ENCODE measurements around the gene EXO1.

The EXO1 gene

DNA sequence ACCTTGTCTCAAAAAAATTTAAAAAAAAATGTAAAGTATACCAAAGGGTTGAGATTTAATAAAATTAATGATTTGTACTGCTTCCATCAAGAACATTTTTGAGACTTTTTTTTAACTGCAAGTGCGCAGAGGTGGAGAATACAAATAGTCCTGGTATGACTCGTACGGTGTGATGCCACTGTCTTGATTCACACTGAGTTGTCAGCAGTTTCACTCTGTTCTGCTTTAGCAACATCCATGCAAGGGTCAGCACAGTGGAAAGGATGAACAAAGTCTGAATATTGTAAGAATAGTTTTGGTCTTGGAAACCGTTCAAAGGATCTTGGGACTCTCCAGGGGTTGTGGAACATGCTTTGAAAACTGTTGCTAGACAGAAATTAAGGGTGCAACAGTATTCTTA is 40.2 kb downstream of the EXO1 start:
- no peak for DNase-seq (ENCODE audit: low spot score)

DNA sequence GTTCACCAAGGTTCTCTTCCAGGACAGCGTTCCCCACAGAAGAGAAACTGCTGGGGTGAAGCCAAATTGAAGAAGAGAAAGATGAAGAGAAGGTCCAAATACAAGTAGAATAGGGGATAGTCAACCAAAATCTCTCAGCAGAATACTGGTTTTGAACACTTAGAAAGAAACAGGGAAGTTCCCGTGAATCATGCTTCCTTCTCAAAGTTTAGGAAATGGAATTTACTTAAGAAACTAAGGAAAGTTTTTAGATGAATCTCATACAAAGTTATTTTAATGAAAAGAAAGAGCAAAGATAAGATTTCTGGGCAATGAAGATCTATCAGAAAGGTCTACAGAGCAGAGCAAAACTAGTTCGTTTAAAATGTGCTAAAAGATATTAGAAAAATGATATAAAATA is 43.3 kb downstream of the EXO1 start:
- no peak for DNase-seq (ENCODE audit: low spot score)

DNA sequence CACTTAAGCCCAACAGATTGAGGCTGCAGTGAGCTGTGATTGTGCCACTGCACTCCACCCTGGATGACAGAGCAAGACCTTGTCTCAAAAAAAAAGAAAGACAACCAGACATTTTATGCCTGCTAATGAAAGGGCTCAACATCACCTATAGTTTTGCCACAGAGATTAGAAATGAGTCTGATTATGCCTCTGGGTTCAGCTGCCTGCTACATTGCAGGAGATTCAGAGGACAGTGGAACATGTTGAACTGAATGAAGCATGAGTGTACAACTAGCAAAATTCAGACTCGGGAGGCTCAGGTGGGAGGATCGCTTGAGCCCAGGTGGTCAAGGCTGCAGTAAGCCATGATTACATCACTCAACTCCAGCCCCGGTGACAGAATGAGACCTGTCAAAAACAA is 46.0 kb downstream of the EXO1 start:
- DNase-seq (ENCODE audit: low spot score), result no peak

DNA sequence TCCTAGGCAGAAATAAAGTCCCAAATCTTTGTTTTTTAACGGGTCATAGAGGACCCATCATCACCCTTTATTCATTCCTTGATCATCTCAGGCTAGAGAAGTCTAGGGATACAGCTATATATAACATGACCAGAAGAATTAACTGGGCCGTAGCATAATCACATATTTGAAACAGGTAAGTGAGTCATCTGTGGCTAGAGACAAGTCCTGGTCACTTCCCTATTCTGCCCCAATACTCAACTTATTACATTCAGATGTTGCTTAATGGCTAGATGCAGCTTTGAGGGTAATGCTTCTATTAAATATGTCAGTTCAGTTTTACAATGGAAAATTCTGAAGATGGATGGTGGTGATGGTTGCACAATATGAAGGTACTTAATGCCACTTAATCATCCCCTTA is 47.0 kb downstream of the EXO1 start:
- no peak for DNase-seq (ENCODE audit: low spot score)

DNA sequence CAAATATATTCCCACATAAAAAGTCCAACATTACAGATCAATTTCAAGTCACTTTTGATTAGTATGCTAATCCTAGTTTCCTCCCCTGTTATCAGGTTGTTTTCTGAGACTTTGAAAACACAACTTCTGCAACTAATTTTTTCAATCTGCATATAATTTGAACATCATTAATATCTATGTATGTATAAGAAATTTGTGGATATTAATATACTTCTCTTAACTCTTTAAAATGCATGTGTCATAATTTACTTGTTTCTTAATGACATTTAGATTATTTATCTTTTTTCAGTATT is 48.6 kb downstream of the EXO1 start:
- DNase-seq (ENCODE audit: low spot score), result no peak

DNA sequence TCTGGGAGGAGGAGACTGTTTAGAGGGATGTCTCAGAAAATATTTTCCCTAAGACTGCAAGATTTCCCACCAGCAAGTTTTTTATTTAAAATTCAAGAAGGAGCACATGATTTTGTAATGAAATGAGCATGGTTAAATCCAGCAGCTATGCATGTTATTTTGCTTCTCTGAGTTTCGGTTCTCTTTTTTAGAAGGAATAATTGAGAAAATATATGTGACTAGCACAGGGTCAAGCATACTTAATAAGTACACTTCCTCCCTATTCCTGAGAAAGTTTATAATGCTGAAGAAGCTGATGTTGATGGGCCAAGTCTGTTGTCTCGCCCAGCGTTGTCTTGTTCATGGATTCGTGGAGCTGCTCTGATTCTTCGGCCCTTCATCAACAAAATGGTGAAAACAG is 51.2 kb downstream of the EXO1 start:
- no peak for DNase-seq (ENCODE audit: low spot score)

DNA sequence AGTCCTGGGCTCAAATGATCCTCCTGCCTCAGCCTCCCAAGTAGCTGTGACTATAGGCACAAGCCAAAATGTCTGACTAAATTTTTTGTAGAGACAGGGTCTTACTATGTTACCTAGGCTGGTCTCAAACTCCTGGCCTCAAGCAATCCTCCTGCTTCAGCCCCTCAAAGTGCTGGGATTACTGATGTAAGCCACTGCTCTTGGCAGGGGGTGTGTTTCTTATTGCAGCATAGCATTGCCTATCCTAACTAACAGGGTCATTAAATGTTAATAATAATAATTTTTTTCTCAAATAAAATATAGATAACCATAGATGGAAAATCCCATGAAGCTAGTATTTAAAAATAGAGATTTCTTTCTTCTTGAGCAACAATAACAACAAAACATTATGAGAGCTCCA is 52.4 kb downstream of the EXO1 start:
- no peak for DNase-seq (ENCODE audit: low spot score)

DNA sequence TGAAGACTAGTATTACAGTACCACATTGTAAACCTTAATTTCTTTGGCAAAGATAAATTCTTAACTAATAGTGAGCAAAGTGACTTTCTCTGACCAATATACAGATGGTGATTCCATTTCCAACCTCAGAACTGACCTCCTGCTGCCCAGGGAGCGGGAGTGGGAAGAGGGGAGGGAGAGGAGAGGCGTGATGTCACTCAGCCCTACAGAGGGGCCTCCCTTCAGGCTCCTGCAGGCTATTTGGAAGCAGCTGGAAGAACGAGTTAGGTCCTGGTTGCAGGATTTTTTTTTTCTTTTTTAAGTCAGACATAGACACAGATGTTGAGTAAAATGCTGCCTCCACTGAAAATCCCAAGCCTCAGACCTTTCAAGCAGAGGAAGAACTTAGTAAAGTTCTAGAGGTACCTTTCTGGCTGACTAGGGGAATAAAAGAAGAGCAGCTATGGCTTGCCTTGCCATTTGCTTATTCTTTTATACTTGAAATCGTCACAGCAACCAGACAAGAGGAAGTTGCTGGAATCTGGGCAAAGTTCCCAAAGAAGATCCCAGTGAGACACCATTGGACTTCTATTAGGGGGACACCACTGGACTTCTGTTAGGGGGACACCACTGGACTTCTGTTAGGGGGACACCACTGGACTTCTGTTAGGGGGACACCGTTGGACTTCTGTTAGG is 54.5 kb downstream of the EXO1 start:
- DNase-seq (ENCODE audit: low spot score), result no peak

DNA sequence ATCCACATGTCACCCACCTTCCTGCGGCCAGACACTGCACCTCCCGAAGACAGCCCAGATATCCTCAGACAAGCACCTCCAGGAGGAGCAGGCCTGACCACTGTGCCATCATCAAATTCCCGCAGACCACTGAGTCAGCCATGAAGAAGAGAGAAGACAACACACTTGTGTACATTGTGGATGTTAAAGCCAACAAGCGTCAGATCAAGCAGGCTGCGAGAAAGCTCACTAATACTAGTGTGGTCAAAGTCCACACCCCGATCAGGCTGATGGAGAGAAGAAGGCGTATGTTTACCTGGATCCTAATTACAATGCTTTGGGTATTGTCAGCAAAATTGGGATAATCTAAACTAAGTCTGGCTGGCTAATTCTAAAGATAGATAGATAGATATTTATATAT is 68.2 kb downstream of the EXO1 start:
- DNase-seq (ENCODE audit: low spot score), result no peak

DNA sequence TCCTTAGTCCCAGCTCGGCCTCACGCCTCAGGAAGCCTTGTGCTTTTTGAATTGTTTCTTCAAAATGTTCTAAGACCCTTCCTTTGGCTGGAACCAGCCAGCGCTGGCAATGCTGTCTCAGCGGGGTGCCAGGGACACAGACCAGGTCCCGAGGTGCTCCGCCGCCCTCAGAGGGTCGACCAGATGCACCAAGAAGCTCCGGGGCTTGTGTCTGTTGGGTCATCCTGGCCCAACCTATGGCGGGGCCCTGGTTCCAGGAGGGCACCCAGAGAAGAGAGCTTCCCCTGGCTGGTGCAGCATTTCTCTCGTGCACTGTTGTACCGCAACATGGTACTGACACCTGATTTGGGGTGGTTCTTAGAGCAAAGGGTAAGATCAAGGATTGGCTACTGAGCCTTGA is 69.5 kb downstream of the EXO1 start:
- DNase-seq (ENCODE audit: low spot score), result no peak

DNA sequence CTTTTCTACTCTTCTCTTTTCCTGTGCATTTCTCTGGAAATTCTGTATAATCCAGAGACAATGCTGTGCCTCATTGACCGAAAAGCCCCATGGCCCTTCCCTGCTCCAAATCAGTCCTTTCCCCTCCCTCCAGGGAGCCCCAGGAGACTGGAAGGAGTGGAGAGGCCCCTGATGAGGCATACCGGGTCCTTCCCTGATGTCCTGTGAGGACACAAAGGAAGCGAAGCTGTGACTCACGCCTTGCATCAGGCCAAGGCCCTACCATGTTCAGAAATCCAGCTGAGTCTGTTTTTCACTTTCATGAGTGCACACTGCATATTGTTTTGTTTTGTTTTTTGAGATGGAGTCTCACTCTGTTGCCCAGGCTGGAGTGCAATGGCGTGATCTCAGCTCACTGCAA is 70.9 kb downstream of the EXO1 start:
- DNase-seq (ENCODE audit: low spot score), result no peak

DNA sequence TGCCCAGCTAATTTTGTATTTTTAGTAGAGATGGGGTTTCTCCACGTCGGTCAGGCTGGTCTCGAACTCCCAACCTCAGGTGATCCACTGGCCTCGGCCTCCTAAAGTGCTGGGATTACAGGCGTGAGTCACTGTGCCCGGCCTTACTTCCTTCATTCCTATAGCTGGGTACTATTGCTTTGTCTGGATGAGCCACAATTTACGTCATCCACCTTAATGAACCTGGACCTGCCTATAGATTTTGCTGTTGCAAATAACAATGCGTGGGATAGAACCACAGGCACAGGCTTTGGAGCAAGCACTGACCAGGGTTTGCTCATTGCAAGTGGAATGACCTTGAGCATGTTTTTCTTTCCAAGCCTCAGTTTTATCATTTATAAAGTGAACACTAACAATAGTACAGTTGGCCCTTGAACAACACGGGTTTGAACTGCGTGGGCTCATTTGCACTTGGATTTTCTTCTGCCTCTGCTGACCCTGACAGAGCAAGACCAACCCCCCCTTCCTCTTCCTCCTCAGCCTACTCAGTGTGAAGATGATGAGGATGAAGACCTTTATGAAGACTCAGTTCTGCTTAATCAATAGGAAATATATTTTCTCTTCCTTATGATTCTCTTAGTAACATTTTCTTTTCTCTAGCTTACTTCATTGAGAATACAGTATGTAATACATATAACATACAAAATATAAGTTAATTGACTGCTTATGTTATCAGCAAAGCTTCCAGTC is 76.2 kb downstream of the EXO1 start:
- DNase-seq (ENCODE audit: low spot score), result no peak

DNA sequence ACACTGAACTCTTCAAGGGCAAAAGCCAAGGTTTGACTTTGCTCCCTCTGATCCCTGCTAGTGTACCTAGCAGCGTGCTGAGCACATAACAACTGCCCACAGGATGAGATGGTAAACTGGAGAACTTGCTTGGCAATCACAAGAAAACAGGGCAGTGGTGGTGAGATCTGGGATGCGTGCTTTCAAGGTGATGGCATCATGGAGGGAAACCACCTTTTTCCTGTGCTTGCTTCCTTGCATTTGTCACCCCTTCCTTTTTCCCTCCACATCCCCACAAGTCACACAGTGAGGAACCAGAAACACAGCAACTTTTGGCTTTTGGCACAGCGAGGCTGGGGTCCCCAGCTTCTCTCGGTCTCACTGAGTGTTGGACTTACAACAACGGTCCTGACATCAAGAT is 78.1 kb downstream of the EXO1 start:
- no peak for DNase-seq (ENCODE audit: low spot score)

DNA sequence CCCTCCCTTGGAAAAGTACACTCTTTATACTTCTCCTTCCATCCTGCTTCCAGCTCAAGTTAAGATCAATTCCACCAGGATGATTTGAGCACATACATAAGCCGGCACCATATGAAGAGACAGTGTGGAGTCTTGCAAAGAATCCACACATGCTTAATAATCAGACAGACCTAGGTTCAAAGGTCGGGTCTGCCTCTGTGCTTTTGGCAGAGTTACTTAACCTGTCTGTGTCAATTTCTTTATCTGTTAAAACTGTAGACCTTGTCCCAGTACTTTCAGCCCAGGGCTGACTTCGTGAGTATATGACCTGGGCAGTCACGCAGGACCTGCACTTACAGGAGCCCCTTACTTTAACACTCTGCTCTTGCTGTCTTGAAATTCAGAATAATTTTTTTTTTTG is 79.3 kb downstream of the EXO1 start:
- no peak for DNase-seq (ENCODE audit: low spot score)

DNA sequence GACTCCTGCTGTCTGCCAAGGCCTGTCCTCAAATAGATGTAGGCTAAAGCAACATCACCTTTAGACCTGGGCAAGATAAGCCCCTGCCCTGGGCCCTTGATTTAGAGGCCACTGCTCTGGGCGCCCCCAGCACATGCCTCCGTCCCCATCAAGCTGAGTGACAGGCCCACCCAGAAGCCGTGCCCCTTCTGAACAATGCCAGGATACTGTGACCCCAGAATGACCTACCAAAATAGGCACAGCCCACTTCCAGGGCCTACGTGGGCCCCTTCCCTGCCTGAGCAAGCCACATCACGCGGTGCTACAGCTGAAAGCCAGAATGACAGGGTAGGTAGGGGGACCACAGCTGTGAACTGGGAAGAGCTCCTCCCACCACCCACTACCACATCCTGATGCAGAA is 84.8 kb downstream of the EXO1 start:
- no peak for DNase-seq (ENCODE audit: low spot score)

DNA sequence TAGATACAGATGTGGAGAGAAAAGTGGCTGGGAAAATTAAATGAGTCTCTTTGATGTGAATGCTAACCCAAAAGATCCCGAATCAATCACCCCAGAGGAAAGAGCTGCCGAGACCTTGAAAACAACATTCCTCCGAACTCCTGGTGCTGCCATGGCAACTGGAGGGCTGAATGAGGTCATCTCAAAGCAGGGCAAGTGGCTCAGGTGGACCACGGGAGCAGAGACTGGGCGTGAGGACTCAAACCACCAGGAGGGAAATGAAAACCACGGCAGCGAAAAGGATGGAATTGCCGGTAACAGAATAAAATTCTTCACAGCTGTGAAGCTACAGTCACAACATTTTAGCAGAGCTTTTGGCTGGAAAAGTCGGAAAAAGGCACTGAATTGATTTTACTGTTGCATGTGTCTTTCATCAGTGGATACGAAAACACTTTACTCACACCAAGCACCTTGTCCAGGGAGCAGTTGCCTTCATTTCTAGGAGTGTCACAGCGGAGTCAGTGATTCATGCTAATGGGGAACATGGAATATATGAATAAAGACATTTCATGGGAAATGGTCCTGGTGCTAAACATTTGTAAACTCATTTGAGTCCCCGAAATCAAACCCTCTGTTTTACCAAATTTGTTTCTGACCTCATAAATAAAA is 86.3 kb downstream of the EXO1 start:
- DNase-seq (ENCODE audit: low spot score), result peak; percentile 33

DNA sequence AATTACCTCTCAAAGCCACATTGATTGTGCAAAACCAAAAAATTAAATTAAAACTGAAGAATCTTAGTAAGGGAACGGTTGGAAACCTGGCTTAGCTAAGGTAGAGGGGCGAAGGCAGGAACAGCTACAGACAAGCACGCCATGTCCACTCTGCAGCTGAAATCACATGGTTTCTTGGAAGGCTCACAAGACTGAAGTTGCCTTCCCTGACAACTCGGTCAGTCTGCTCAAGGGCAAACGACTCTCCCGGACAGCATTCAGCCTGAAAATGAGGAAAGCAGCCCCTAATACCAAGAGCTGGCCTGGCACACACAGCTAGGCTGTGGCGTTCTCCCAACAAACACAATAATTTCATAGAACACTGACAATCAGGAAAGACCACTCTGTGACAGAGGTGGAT is 86.9 kb downstream of the EXO1 start:
- no peak for DNase-seq (ENCODE audit: low spot score)
